H1 (cell line): Measurements from ENCODE around the gene CNDP2. TPM values are rescaled to one million over a fixed set of nuclear protein-coding genes. Genes with fewer than 3 reads are reported as not detected.

Source experiments
- CTBP2 ChIP-seq: IDR thresholded peaks from 2 replicates; pipeline ENCODE4 v1.7.0; 2011; ENCODE audit warnings: borderline replicate concordance, mild to moderate bottlenecking, moderate library complexity, mixed read lengths, low read length; ENCODE audit not compliant: insufficient read depth, insufficient read length
- GTF2F1 ChIP-seq: IDR thresholded peaks from 2 replicates; pipeline ENCODE4 v1.6.1; 2012; ENCODE audit warnings: low read depth, low read length, improper control_type of control experiment, borderline replicate concordance
- MAX ChIP-seq: IDR thresholded peaks from 2 replicates; pipeline ENCODE4 v1.6.1; 2012; ENCODE audit warnings: inconsistent platforms
- POLR2A ChIP-seq, 2 experiments: IDR thresholded peaks; 1 replicate in 1 of 2; 2 replicates in 1 of 2; pipeline ENCODE4 v1.6.1; 2011; ENCODE audit warnings: low read depth in 2 of 2, low read length in 2 of 2, mild to moderate bottlenecking in 2 of 2; ENCODE audit errors: control extremely low read depth in 1 of 2
- RBBP5 ChIP-seq: IDR thresholded peaks from 2 replicates; pipeline ENCODE4 v1.7.1; 2012; ENCODE audit warnings: low read depth, mild to moderate bottlenecking, inconsistent platforms, low read length, moderate library complexity, borderline replicate concordance
- SIX5 ChIP-seq: IDR thresholded peaks from 2 replicates; pipeline ENCODE4 v1.6.1; 2011; ENCODE audit warnings: mild to moderate bottlenecking, low read depth, low read length
- TAF1 ChIP-seq: IDR thresholded peaks from 2 replicates; pipeline ENCODE4 v1.6.1; 2011; ENCODE audit warnings: mild to moderate bottlenecking, low read depth, low read length
- TBP ChIP-seq: IDR thresholded peaks from 2 replicates; pipeline ENCODE4 v1.6.1; 2011; ENCODE audit warnings: low read depth, low read length, improper control_type of control experiment
- USF2 ChIP-seq: IDR thresholded peaks from 2 replicates; pipeline ENCODE4 v1.6.1; 2011; ENCODE audit warnings: low read length, improper control_type of control experiment
- polyA plus RNA-seq, 7 experiments: library from polyadenylated mRNA; depleted of rRNA in 3 of 7; stranded (reverse) in 5 of 7; unstranded in 2 of 7; fragments of >200 nt in 5 of 7; fragments of 200-250 nt in 2 of 7; gene quantifications; 1 replicate in 5 of 7; 2 replicates in 1 of 7; 4 replicates in 1 of 7; pipeline versions ENCODE4 v1.2.1 to v1.2.3, GENCODE V29; 2011 to 2013; ENCODE audit warnings: missing spikeins in 2 of 7, mixed read lengths in 2 of 7
- total RNA-seq: library from RNA; stranded (reverse); fragmentation: NEBNext Ultra II Directional; extraction: Animal tissue kit (Norgen Biotek cat#: 25700); gene quantifications from 2 replicates; pipeline ENCODE4 v1.2.1, GENCODE V29; 2021

CNDP2 gene
- total and polyA plus RNA-seq, 2 of the 8 experiments (the other 6 are each of a cell fraction or from before 2014, with no cell fraction given), result 71.8 to 243 TPM

GRCh38 chr18:74515620-74516231 is 19.6 kb downstream of the CNDP2 start (continued):
- TF ChIP-seq USF2 (no peak), POLR2A (IDR thresholded peaks at IDR 0.05; ENCODE audit: control extremely low read depth in 1 of 2, low read depth in 2 of 2, low read length in 2 of 2) (no peak), TBP (no peak), CTBP2 (no peak), RBBP5 (no peak), GTF2F1 (no peak), SIX5 (no peak), TAF1 (no peak), MAX (no peak)
